ENCODE data around the gene LCA5L.

DNA sequence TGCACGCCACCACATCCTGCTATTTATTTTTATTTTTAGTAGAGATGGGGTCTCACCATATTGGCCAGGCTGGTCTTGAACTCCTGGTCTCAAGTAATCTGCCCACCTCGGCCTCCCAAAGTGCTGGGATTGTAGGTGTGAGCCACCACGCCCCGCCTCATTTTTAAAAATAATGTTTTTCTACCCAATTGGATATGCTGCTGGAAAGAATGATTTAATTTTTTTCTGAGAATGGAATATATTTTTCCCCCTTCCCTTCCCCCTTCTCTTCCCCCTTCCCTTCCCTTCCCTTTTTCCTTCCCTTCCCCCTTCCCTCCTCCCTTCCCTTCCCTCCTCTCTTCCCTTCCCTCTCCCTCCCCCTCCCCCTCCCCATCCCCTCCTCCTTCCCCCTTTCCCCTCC is 79.0 kb downstream of the LCA5L start:
- TF ChIP-seq POLR2AphosphoS5 (IDR thresholded peaks at IDR 0.05; ENCODE audit: low read depth) = no peak
- TF ChIP-seq, protein P1, sequence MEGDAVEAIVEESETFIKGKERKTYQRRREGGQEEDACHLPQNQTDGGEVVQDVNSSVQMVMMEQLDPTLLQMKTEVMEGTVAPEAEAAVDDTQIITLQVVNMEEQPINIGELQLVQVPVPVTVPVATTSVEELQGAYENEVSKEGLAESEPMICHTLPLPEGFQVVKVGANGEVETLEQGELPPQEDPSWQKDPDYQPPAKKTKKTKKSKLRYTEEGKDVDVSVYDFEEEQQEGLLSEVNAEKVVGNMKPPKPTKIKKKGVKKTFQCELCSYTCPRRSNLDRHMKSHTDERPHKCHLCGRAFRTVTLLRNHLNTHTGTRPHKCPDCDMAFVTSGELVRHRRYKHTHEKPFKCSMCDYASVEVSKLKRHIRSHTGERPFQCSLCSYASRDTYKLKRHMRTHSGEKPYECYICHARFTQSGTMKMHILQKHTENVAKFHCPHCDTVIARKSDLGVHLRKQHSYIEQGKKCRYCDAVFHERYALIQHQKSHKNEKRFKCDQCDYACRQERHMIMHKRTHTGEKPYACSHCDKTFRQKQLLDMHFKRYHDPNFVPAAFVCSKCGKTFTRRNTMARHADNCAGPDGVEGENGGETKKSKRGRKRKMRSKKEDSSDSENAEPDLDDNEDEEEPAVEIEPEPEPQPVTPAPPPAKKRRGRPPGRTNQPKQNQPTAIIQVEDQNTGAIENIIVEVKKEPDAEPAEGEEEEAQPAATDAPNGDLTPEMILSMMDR (conservative IDR thresholded peaks at IDR 0.05; ENCODE audit: low read depth in 2 of 2) = no peak
- TF ChIP-seq, protein P2, sequence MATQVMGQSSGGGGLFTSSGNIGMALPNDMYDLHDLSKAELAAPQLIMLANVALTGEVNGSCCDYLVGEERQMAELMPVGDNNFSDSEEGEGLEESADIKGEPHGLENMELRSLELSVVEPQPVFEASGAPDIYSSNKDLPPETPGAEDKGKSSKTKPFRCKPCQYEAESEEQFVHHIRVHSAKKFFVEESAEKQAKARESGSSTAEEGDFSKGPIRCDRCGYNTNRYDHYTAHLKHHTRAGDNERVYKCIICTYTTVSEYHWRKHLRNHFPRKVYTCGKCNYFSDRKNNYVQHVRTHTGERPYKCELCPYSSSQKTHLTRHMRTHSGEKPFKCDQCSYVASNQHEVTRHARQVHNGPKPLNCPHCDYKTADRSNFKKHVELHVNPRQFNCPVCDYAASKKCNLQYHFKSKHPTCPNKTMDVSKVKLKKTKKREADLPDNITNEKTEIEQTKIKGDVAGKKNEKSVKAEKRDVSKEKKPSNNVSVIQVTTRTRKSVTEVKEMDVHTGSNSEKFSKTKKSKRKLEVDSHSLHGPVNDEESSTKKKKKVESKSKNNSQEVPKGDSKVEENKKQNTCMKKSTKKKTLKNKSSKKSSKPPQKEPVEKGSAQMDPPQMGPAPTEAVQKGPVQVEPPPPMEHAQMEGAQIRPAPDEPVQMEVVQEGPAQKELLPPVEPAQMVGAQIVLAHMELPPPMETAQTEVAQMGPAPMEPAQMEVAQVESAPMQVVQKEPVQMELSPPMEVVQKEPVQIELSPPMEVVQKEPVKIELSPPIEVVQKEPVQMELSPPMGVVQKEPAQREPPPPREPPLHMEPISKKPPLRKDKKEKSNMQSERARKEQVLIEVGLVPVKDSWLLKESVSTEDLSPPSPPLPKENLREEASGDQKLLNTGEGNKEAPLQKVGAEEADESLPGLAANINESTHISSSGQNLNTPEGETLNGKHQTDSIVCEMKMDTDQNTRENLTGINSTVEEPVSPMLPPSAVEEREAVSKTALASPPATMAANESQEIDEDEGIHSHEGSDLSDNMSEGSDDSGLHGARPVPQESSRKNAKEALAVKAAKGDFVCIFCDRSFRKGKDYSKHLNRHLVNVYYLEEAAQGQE (IDR thresholded peaks at IDR 0.05; ENCODE audit: unreplicated experiment) = no peak
